ENCODE measurements around the gene FCN1. TPM values are rescaled to one million over a fixed set of nuclear protein-coding genes. Genes with fewer than 3 reads are reported as not detected.

The FCN1 gene
- total RNA-seq, 1 donor from 2014 or later, result not detected

GRCh38 chr9:134868751-134869553 lies 48.8 kb downstream of the FCN1 start:
- Mint-ChIP-seq H3K4me3 (ENCODE audit: unreplicated experiment) (no peak overlapping the region), H3K27ac (ENCODE audit: unreplicated experiment) (no peak overlapping the region), H3K36me3 (ENCODE audit: low read depth, unreplicated experiment) (no peaks in the 10 kb centered on the region), H3K27me3 (ENCODE audit: unreplicated experiment) (peaks cover 3% of the 10 kb centered on the region), H3K4me1 (ENCODE audit: unreplicated experiment) (no peaks in the 10 kb centered on the region), H3K9me3 (ENCODE audit: unreplicated experiment) (no peaks in the 10 kb centered on the region)
- TF ChIP-seq CTCF (IDR thresholded peaks at IDR 0.05; ENCODE audit: unreplicated experiment), result no peak
- DNase-seq (ENCODE audit: low spot score), result no peak

- H3K27ac Mint-ChIP-seq (ENCODE audit: unreplicated experiment), result no peak overlapping the region
These were observed 49.6 kb downstream of the FCN1 start for GRCh38 chr9:134867917-134868750.

GRCh38 chr9:134864821-134865190 lies 52.9 kb downstream of the FCN1 start:
- H3K27me3 Mint-ChIP-seq (ENCODE audit: unreplicated experiment), result no peaks in the 10 kb centered on the region
- TF ChIP-seq CTCF (IDR thresholded peaks at IDR 0.05; ENCODE audit: unreplicated experiment), result no peak
- H3K4me1 Mint-ChIP-seq (ENCODE audit: unreplicated experiment), result no peaks in the 10 kb centered on the region
- no peaks in the 10 kb centered on the region for H3K36me3 Mint-ChIP-seq (ENCODE audit: low read depth, unreplicated experiment)
- H3K4me3 Mint-ChIP-seq (ENCODE audit: unreplicated experiment), result no peak overlapping the region
- H3K9me3 Mint-ChIP-seq (ENCODE audit: unreplicated experiment), result no peaks in the 10 kb centered on the region
- DNase-seq (ENCODE audit: low spot score), result no peak
- no peak overlapping the region for H3K27ac Mint-ChIP-seq (ENCODE audit: unreplicated experiment)

More at GRCh38 chr9:134867917-134868750, 49.6 kb downstream of the FCN1 start:
- TF ChIP-seq CTCF (IDR thresholded peaks at IDR 0.05; ENCODE audit: unreplicated experiment), result no peak
- Mint-ChIP-seq H3K4me3 (ENCODE audit: unreplicated experiment) (no peak overlapping the region), H3K9me3 (ENCODE audit: unreplicated experiment) (no peaks in the 10 kb centered on the region), H3K36me3 (ENCODE audit: low read depth, unreplicated experiment) (no peaks in the 10 kb centered on the region), H3K4me1 (ENCODE audit: unreplicated experiment) (no peaks in the 10 kb centered on the region), H3K27me3 (ENCODE audit: unreplicated experiment) (peaks cover 3% of the 10 kb centered on the region)
- DNase-seq (ENCODE audit: low spot score), result no peak

GRCh38 chr9:134863941-134864820 lies 53.5 kb downstream of the FCN1 start:
- H3K36me3 Mint-ChIP-seq (ENCODE audit: low read depth, unreplicated experiment), result no peaks in the 10 kb centered on the region
- no peaks in the 10 kb centered on the region for H3K27me3 Mint-ChIP-seq (ENCODE audit: unreplicated experiment)
- no peak for TF ChIP-seq CTCF (IDR thresholded peaks at IDR 0.05; ENCODE audit: unreplicated experiment)
- H3K9me3 Mint-ChIP-seq (ENCODE audit: unreplicated experiment), result no peaks in the 10 kb centered on the region
- no peak overlapping the region for H3K4me3 Mint-ChIP-seq (ENCODE audit: unreplicated experiment)
- DNase-seq (ENCODE audit: low spot score), result no peak
- H3K4me1 Mint-ChIP-seq (ENCODE audit: unreplicated experiment), result no peaks in the 10 kb centered on the region
- no peak overlapping the region for H3K27ac Mint-ChIP-seq (ENCODE audit: unreplicated experiment)
